ENCODE measurements around the gene KLHDC7B.

- no peak for TF ChIP-seq CTCF (CRISPR knock-in tag; IDR thresholded peaks at IDR 0.05)
- TF ChIP-seq ZBTB7A (CRISPR knock-in tag; IDR thresholded peaks at IDR 0.05) = peak; percentile 19; the same call in 1 of the 2 replicates
- TF ChIP-seq ZNF124 (CRISPR knock-in tag; IDR thresholded peaks at IDR 0.05) = no peak
- no peak; the same call in 1 of the 2 replicates for TF ChIP-seq ARNTL (CRISPR knock-in tag; IDR thresholded peaks at IDR 0.05)
- no peak for TF ChIP-seq FOXO4 (CRISPR knock-in tag; conservative IDR thresholded peaks at IDR 0.05)
- no peak for TF ChIP-seq ZNF512 (CRISPR knock-in tag; IDR thresholded peaks at IDR 0.05)
- no peak for TF ChIP-seq ZNF737 (CRISPR knock-in tag; IDR thresholded peaks at IDR 0.05; ENCODE audit: borderline replicate concordance)
- no peak for TF ChIP-seq ZBTB33 (CRISPR knock-in tag; IDR thresholded peaks at IDR 0.05)
These were observed 14.7 kb upstream of the KLHDC7B start for GRCh38 chr22:50530877-50531545.
